ENCODE data around the gene TBK1.
A peak's percentile ranks its signal among the peaks of the same experiment; 100 is the strongest.

Gene TBK1

GRCh38 chr12:64451687-64452558 is at the start of gene TBK1:
Gene TBK1, plus strand, starts transcription at chr12:64452120. Its CDS starts 3,751 bp downstream, at chr12:64455871.
- DNase-seq, result no peak

DNA sequence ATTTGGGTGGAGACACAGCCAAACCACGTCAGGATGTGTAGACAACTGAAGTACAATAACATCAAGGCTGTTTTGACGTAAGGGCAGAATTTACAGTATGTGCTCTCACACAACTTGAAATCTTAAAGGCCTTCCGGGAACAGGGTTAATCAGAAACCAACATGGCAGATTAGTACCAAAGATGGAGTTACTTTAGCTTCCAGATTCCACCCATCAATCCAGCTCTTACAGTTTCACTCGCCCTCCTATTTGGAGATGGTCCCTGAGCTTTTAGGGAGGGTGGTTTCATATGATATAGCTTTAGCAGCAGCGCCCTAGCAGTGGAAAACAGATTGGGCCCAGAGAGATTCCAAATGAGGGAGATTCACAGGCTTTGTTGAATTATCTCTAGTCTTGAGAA is 49.7 kb upstream of the TBK1 start:
- DNase-seq, result no peak

- DNase-seq, result peak; percentile 68
These were observed 48.0 kb upstream of the TBK1 start, which contains the start of gene XPOT for GRCh38 chr12:64403707-64404469. Gene XPOT, plus strand, starts transcription at chr12:64404392. Its CDS starts 5,644 bp downstream, at chr12:64410036.

GRCh38 chr12:64404470-64405256 is 47.3 kb upstream of the TBK1 start:
- no peak for DNase-seq

- DNase-seq, result no peak
These were observed 44.3 kb upstream of the TBK1 start for GRCh38 chr12:64407342-64408223.

- no peak for DNase-seq
These were observed 40.5 kb upstream of the TBK1 start for GRCh38 chr12:64411427-64411826.

- no peak for DNase-seq
These were observed 39.5 kb upstream of the TBK1 start for GRCh38 chr12:64412459-64412858.

- no peak for DNase-seq
These were observed 38.0 kb upstream of the TBK1 start for GRCh38 chr12:64413884-64414283.

GRCh38 chr12:64418209-64418608 is 33.7 kb upstream of the TBK1 start:
- DNase-seq, result no peak

DNA sequence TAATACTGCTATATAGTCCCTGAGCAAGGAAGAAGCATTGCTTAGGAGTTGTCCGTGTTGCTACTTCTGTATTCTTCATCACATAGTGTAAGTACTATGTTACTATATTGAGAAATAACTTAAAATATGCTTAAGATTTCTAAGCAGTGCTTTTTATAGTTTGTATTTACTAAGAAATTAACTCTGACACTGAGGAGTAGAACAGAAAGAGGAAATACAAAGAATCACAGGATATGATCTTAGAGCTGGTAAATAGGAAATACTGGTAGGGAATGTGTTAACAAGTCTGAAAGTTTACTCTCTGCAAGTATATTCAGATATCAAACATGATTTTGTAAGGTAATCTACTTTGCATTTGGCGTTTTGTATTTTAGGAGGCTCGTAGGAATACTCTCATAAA is 32.2 kb upstream of the TBK1 start:
- DNase-seq, result no peak

GRCh38 chr12:64427988-64428387 is 23.9 kb upstream of the TBK1 start:
- DNase-seq, result no peak

- no peak for DNase-seq
These were observed 23.0 kb upstream of the TBK1 start for GRCh38 chr12:64428956-64429355.

GRCh38 chr12:64430886-64431285 is 21.0 kb upstream of the TBK1 start:
- DNase-seq, result no peak

- DNase-seq, result no peak
These were observed 20.1 kb upstream of the TBK1 start for GRCh38 chr12:64431791-64432190.

- DNase-seq, result no peak
These were observed 18.0 kb upstream of the TBK1 start for GRCh38 chr12:64433915-64434314.

GRCh38 chr12:64440100-64440499 is 11.8 kb upstream of the TBK1 start:
- no peak for DNase-seq

DNA sequence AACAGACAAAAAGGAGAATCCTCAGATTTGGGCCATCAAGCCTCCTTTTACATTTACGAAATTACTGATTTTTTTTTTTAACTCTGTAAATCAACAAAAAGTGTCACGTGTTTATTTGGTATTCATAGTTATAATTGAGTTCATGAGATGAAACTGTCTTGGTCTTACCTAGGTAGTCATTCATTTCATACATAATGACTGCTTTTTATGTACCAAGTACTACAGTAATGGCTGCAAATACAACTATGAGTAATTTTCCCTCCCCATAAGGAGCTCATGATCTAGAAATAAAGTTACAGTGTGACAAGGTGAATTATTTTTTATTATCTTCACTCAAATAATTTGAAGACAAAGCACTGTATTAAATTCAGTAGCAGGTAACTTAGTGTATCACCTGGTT is 6.4 kb upstream of the TBK1 start:
- DNase-seq, result no peak

DNA sequence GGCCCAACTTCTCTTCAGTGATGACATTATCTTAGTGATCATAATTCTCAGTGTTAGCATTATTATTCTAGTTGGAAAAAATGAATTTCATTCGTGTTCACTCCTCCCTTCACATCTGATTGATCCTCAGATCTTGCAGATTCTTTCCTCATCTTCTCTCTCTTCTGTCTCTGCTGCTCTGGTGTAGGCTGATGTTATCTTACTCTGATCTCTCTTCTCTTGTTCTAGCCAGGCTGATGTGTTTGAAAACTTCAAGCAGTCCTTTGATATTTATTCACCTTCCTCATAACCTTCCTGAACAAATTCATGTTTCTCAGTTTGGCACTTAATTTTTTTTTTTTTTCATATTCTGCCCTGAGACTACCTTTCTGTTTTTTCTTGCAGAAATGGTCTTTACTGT is 5.6 kb upstream of the TBK1 start:
- DNase-seq, result no peak

DNA sequence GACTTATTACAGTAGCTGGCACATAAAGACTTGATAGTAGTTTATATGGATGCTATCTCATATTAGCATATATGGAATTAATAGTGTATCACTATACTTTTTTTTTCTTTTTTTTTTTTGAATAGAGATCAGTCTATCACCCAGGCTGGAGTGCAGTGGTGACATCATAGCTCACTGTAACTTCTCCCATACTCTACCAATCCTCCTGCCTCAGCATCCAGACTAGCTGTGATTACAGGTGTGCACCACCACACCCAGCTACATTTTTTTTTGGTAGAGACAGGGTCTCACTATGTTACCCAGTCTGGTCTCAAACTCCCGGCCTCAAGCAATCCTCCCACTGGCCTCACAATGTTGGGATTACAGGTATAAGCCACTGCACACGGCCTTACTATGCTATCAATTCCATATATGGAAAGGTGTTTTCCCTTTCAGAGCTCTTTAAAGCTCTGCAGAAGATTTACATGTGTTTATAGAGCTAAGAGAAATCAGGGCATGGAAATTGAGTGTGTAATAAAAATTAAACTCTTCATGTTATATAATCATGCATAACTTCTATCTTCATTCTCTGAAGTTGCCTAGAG is 1.8 kb upstream of the TBK1 start:
- DNase-seq, result no peak

DNA sequence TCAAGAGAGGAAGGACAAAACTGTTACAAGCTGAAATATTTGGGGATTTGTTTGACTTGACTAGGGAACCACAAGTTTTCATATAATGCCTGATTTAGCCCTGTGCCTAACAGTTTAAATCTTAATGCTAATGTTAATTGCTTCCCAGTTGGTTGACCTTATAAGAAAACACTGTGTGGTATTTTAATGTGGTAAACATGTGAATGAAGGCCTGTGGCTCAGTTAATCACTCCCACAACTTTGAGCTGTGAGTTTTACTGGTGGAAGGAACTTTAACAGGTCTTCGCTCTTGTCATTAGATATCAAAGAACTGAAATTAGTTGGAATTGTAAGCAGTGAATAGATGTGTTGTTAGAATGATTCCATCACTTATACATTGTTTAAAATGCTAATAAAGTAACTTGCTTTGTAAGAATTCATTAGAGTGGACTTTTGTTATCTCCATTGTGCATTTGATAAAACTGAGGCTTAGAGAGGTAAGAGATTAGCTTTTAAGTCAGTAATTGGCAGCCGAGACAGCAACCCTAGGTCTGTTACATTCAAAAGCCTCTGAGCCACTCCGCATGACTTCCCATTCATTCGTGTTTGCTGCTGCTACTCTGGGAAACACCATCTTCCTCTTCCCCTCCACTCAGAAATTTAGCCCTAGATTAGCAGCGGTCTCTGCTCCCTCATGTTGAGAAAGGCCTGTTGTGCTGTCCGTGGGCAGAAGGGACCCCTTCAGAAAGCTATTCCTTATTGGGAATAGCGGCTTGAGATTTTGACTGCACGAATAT is 1.0 kb upstream of the TBK1 start:
- DNase-seq, result no peak

Data from NCI-H1436 treated with DMSO at 0.1 percent for 48 hours (cell line).